ENCODE measurements around the gene ST7. TPM values are rescaled to one million over a fixed set of nuclear protein-coding genes. Genes with fewer than 3 reads are reported as not detected.

The ST7 gene
- total RNA-seq, 4 donors from 2014 or later: 13.5 to 24.9 (median 18.6) TPM

- TF ChIP-seq POLR2A (IDR thresholded peaks at IDR 0.05) (no peak), CTCF (IDR thresholded peaks at IDR 0.05) (no peak), EP300 (IDR thresholded peaks at IDR 0.05) (no peak)
These were observed 209.8 kb downstream of the ST7 start for GRCh38 chr7:117163101-117163500.

GRCh38 chr7:117164620-117165019, 211.3 kb downstream of the ST7 start:
- 80% methylated on average over 2 of the region's 2 CpGs for WGBS, 2 donors
- Histone ChIP-seq H3K4me1 (peaks cover 0 to under 1% (median 0%) of the 10 kb centered on the region in 4 donors), H3K36me3 (no peaks in the 10 kb centered on the region), H3K4me3 (no peak overlapping the region), H3K27me3 (no peaks in the 10 kb centered on the region), H3K27ac (no peak overlapping the region), H3K9me3 (no peaks in the 10 kb centered on the region)
- DNase-seq (ENCODE audit: low spot score in 2 of 2): no peak
- TF ChIP-seq POLR2A (IDR thresholded peaks at IDR 0.05): no peak
- TF ChIP-seq CTCF (IDR thresholded peaks at IDR 0.05): no peak
- TF ChIP-seq EP300 (IDR thresholded peaks at IDR 0.05): no peak

More at GRCh38 chr7:117163101-117163500, 209.8 kb downstream of the ST7 start:
- Histone ChIP-seq H3K4me1 (peaks cover 0 to 15% (median 3%) of the 10 kb centered on the region in 4 donors), H3K27ac (no peak overlapping the region), H3K4me3 (no peak overlapping the region), H3K36me3 (no peaks in the 10 kb centered on the region), H3K9me3 (no peaks in the 10 kb centered on the region), H3K27me3 (no peaks in the 10 kb centered on the region)
- 84 to 92% methylated on average over 2 of the region's 2 CpGs for WGBS, 2 donors
- DNase-seq (ENCODE audit: low spot score in 2 of 2): no peak

GRCh38 chr7:117165656-117166055, 212.4 kb downstream of the ST7 start:
- no peak for DNase-seq (ENCODE audit: low spot score in 2 of 2)
- TF ChIP-seq CTCF (IDR thresholded peaks at IDR 0.05) (no peak), POLR2A (IDR thresholded peaks at IDR 0.05) (no peak), EP300 (IDR thresholded peaks at IDR 0.05) (no peak)
- Histone ChIP-seq H3K4me3 (no peak overlapping the region), H3K27ac (no peak overlapping the region), H3K9me3 (no peaks in the 10 kb centered on the region), H3K36me3 (no peaks in the 10 kb centered on the region), H3K27me3 (no peaks in the 10 kb centered on the region), H3K4me1 (no peaks in the 10 kb centered on the region)
- WGBS, 2 donors: 84 to 88% methylated on average over 4 of the region's 4 CpGs

DNA sequence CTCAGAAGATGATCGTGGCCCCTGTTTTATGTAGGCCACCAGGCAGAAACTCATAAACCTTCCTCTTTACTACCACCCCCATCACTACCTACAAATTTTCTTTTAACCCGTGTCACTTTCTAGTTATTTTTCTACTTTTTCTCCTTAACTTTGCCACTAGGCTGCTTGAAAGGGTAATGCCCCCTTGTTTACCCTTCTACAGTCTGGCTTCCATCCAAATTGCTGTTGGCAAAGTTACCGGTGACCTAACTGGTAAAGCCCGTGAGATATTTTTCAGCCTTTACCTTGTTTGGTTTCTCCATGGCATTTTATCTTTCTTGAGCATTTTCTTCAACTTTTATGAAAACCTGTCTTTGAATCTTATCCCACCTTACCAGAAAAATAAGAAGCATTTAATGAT, 216.6 kb downstream of the ST7 start:
- WGBS, 2 donors: 58 to 67% methylated on average over 4 of the region's 4 CpGs
- Histone ChIP-seq H3K36me3 (peaks cover 0 to 22% (median 0%) of the 10 kb centered on the region in 3 donors), H3K4me1 (peaks cover 0 to 4% (median 2%) of the 10 kb centered on the region in 4 donors), H3K9me3 (no peaks in the 10 kb centered on the region), H3K27me3 (no peaks in the 10 kb centered on the region), H3K27ac (no peak overlapping the region), H3K4me3 (no peak overlapping the region)
- no peak for DNase-seq (ENCODE audit: low spot score in 2 of 2)
- TF ChIP-seq EP300 (IDR thresholded peaks at IDR 0.05) (no peak), CTCF (IDR thresholded peaks at IDR 0.05) (no peak), POLR2A (IDR thresholded peaks at IDR 0.05) (no peak)

GRCh38 chr7:117171106-117171505, 217.8 kb downstream of the ST7 start:
- Histone ChIP-seq H3K4me3 (no peak overlapping the region), H3K27ac (no peak overlapping the region), H3K9me3 (no peaks in the 10 kb centered on the region), H3K4me1 (peaks cover 0 to 4% (median 2%) of the 10 kb centered on the region in 4 donors), H3K27me3 (no peaks in the 10 kb centered on the region), H3K36me3 (peaks cover 0 to 22% (median 0%) of the 10 kb centered on the region in 3 donors)
- no peak for TF ChIP-seq EP300 (IDR thresholded peaks at IDR 0.05)
- no peak for TF ChIP-seq POLR2A (IDR thresholded peaks at IDR 0.05)
- TF ChIP-seq CTCF (IDR thresholded peaks at IDR 0.05): no peak
- DNase-seq (ENCODE audit: low spot score in 2 of 2): no peak
- WGBS, 2 donors: 93 to 95% methylated on average over 4 of the region's 4 CpGs

All from tibial nerve (tissue), 4 donors.